ENCODE results near the gene NANOGP8. TPM values are rescaled to one million over a fixed set of nuclear protein-coding genes. Genes with fewer than 3 reads are reported as not detected.

NANOGP8 gene
- polyA plus RNA-seq, 1 donor (not counting 4 experiments of a cell fraction or from before 2014, with no cell fraction given) = not detected

- no peak overlapping the region for H2AFZ ChIP-seq (ENCODE audit: control insufficient read depth, low read length)
- no peaks in the 10 kb centered on the region for H3K9me1 ChIP-seq (ENCODE audit: control insufficient read depth, extremely low read depth, insufficient read depth, low read length)
- no peaks in the 10 kb centered on the region for H4K20me1 ChIP-seq (ENCODE audit: control insufficient read depth, extremely low read depth, insufficient read depth, low read length)
- TF ChIP-seq CTCF (optimal IDR thresholded peaks at IDR 0.05 in 1 of 3, IDR thresholded peaks at IDR 0.05 in 1 of 3, conservative IDR thresholded peaks at IDR 0.05 in 1 of 3; ENCODE audit: extremely low read depth in 1 of 3, insufficient read depth in 2 of 3, low read length in 3 of 3) = no peak
- no peak overlapping the region for H3K4me2 ChIP-seq (ENCODE audit: control insufficient read depth, extremely low read depth, insufficient read depth, low read depth, low read length)
- H3K27ac ChIP-seq (ENCODE audit: control insufficient read depth, insufficient read depth, low read length) = no peak overlapping the region
- H3K4me1 ChIP-seq (ENCODE audit: control insufficient read depth, extremely low read depth, insufficient read depth, low read length) = peaks cover 22% of the 10 kb centered on the region
- no peaks in the 10 kb centered on the region for H3K27me3 ChIP-seq (ENCODE audit: control insufficient read depth, extremely low read depth, insufficient read depth, low read length)
- no peak for DNase-seq (ENCODE audit: low read depth, low spot score)
- no peaks in the 10 kb centered on the region for H3K9me3 ChIP-seq (ENCODE audit: control insufficient read depth, low read depth, low read length)
- no peak overlapping the region for H3K9ac ChIP-seq (ENCODE audit: control insufficient read depth, extremely low read depth, insufficient read depth, low read length)
- H3K4me3 ChIP-seq (ENCODE audit: control insufficient read depth in 2 of 3, extremely low read depth in 1 of 3, insufficient read depth in 2 of 3, low read depth in 1 of 3, low read length in 3 of 3) = no peak overlapping the region
- no peaks in the 10 kb centered on the region for H3K36me3 ChIP-seq (ENCODE audit: control insufficient read depth in 2 of 2, extremely low read depth in 1 of 2, insufficient read depth in 2 of 2, low read length in 2 of 2)
- dilution Hi-C loops (cut with MboI; ENCODE audit: extremely low pct_ligation_motif_present, low sequenced_read_pairs) = no loop called here
- no peaks in the 10 kb centered on the region for H3K79me2 ChIP-seq (ENCODE audit: control insufficient read depth, insufficient read depth, low read length)
- FAIRE-seq = no peak
Measured at GRCh38 chr15:35058534-35059054, 26.5 kb downstream of the NANOGP8 start.

GRCh38 chr15:35055416-35056105 is 29.5 kb downstream of the NANOGP8 start:
- Histone ChIP-seq H3K36me3 (ENCODE audit: control insufficient read depth in 2 of 2, extremely low read depth in 1 of 2, insufficient read depth in 2 of 2, low read length in 2 of 2) (no peaks in the 10 kb centered on the region), H3K4me1 (ENCODE audit: control insufficient read depth, extremely low read depth, insufficient read depth, low read length) (peaks cover 9% of the 10 kb centered on the region), H3K4me2 (ENCODE audit: control insufficient read depth, extremely low read depth, insufficient read depth, low read depth, low read length) (no peak overlapping the region), H3K27me3 (ENCODE audit: control insufficient read depth, extremely low read depth, insufficient read depth, low read length) (no peaks in the 10 kb centered on the region), H2AFZ (ENCODE audit: control insufficient read depth, low read length) (no peak overlapping the region), H3K79me2 (ENCODE audit: control insufficient read depth, insufficient read depth, low read length) (no peaks in the 10 kb centered on the region), H3K27ac (ENCODE audit: control insufficient read depth, insufficient read depth, low read length) (no peak overlapping the region), H3K4me3 (ENCODE audit: control insufficient read depth in 2 of 3, extremely low read depth in 1 of 3, insufficient read depth in 2 of 3, low read depth in 1 of 3, low read length in 3 of 3) (no peak overlapping the region), H4K20me1 (ENCODE audit: control insufficient read depth, extremely low read depth, insufficient read depth, low read length) (no peaks in the 10 kb centered on the region), H3K9me1 (ENCODE audit: control insufficient read depth, extremely low read depth, insufficient read depth, low read length) (no peaks in the 10 kb centered on the region), H3K9ac (ENCODE audit: control insufficient read depth, extremely low read depth, insufficient read depth, low read length) (no peak overlapping the region), H3K9me3 (ENCODE audit: control insufficient read depth, low read depth, low read length) (no peaks in the 10 kb centered on the region)
- dilution Hi-C loops (cut with MboI; ENCODE audit: extremely low pct_ligation_motif_present, low sequenced_read_pairs) = no loop called here
- no peak for FAIRE-seq
- no peak for TF ChIP-seq CTCF (optimal IDR thresholded peaks at IDR 0.05 in 1 of 3, IDR thresholded peaks at IDR 0.05 in 1 of 3, conservative IDR thresholded peaks at IDR 0.05 in 1 of 3; ENCODE audit: extremely low read depth in 1 of 3, insufficient read depth in 2 of 3, low read length in 3 of 3)
- TF ChIP-seq EZH2 (IDR thresholded peaks at IDR 0.05; ENCODE audit: low read length) = no peak
- no peak for DNase-seq (ENCODE audit: low read depth, low spot score)

Measured in keratinocyte (primary cell).